ENCODE measurements around the gene CYP2A13. TPM values are rescaled to one million over a fixed set of nuclear protein-coding genes. Genes with fewer than 3 reads are reported as not detected.
"Not testable (repeated sequence)": the region's sequence is repeated elsewhere in the genome, so short reads cannot be mapped to it uniquely, and the experiment has no call there.

Gene CYP2A13, protein sequence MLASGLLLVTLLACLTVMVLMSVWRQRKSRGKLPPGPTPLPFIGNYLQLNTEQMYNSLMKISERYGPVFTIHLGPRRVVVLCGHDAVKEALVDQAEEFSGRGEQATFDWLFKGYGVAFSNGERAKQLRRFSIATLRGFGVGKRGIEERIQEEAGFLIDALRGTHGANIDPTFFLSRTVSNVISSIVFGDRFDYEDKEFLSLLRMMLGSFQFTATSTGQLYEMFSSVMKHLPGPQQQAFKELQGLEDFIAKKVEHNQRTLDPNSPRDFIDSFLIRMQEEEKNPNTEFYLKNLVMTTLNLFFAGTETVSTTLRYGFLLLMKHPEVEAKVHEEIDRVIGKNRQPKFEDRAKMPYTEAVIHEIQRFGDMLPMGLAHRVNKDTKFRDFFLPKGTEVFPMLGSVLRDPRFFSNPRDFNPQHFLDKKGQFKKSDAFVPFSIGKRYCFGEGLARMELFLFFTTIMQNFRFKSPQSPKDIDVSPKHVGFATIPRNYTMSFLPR
- not detected in 2 replicates for total RNA-seq (2014; rRNA removed; shearing (Covaris generic))
- polyA plus RNA-seq (2014; cell fraction: nucleus; rRNA removed) = not detected in 2 replicates

GRCh38 chr19:41088151-41088550 is at the start of gene CYP2A13:
CYP2A13 (plus strand) TSS chr19:41088451; CDS start chr19:41088472, 21 bp downstream.
- DNase-seq (ENCODE audit: extremely low read depth, low read depth) = no peak

DNA sequence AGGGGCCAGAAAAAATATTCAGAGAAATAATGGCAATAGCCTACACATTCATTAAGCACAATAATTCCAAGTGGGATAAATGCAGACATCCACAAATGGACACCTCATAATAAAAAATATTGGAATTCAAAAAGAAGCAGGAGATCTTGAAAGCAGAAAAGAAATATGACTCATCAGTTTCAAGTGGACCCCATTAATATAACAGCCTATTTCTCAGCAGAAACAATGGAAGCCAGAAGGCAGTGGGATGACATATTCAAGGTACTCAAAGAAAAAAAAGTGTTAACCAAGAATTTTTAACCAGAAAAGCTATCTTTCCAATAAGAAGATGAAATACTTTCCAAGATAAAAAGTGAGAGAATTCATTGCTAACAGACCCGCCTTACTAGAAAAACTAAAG is 48.4 kb upstream of the CYP2A13 start:
- no peak for DNase-seq (ENCODE audit: extremely low read depth, low read depth)

GRCh38 chr19:41045095-41045494 is 43.2 kb upstream of the CYP2A13 start:
- not testable (repeated sequence) for DNase-seq (ENCODE audit: extremely low read depth, low read depth)

DNA sequence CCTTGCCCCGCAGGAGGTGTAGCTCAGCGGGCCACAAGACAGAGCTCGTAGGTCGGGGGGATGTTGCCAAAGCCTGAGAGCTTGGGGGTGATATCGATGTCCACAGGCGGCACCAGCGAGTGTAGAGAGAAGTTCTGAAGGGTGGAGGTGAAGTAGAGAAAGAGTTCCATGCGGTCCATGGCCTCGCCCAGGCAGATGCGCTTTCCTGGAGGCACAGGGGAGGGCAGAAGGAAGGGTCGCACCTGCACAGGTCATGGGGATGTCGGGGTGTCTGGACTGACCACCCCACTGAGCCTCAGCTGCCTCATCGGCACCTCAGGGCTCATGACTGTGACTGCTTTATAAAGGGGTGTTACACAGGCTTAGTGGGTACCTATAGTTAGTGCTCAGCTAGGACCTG is 37.8 kb upstream of the CYP2A13 start:
- no peak for DNase-seq (ENCODE audit: extremely low read depth, low read depth)

- not testable (repeated sequence) for DNase-seq (ENCODE audit: extremely low read depth, low read depth)
Measured at GRCh38 chr19:41052162-41052561, 36.1 kb upstream of the CYP2A13 start.

GRCh38 chr19:41053331-41053730 is 34.9 kb upstream of the CYP2A13 start:
- not testable (repeated sequence) for DNase-seq (ENCODE audit: extremely low read depth, low read depth)

DNA sequence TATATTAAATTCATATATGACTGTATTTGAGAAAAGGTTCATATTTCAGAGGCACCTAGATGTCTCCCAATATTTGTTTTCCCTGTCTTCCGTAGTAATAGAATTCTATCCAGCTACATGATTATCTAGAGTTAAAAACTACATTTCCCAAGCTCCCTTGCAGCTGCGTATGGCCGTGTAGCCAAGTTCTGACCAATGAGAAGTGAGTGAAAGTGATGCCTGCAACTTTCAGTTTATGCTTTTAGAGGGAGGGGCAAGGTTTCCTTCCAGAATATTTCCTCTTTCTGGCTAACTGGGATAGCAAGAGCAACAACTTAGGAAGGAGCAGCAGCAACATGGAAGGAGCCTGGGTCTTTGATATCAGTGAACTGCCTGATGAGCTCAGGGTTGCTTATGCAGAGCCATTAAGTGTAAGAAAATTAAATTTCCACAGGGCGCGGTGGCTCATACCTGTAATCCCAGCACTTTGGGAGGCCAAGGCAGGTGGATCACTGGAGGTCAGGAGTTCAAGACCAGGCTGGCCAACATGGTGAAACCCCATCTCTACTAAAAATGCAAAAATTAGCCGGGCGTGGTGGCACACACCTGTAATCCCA is 23.2 kb upstream of the CYP2A13 start:
- DNase-seq (ENCODE audit: extremely low read depth, low read depth) = peak; percentile 0

DNA sequence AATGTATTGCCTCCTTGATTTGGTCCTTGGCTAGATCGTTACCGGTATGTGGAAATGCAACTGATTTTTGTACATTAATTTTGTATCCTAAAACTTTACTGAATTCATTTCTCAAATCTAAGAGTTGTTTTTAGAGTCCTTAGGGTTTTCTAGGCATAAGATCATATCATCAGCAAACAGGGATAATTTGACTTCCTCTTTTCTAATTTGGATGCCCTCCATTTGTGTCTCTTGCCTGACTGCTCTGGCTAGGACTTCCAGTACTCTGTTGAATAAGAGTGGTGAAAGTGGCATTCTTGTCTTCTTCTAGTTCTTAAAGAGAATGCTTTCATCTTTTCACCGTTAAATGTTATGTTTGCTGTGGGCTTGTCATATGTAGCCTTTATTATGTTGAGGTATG is 12.0 kb upstream of the CYP2A13 start:
- DNase-seq (ENCODE audit: extremely low read depth, low read depth) = no peak

- DNase-seq (ENCODE audit: extremely low read depth, low read depth) = no peak
Measured at GRCh38 chr19:41083516-41083915, 4.7 kb upstream of the CYP2A13 start.

- no peak for DNase-seq (ENCODE audit: extremely low read depth, low read depth)
Measured at GRCh38 chr19:41085748-41086415, 2.4 kb upstream of the CYP2A13 start.

DNA sequence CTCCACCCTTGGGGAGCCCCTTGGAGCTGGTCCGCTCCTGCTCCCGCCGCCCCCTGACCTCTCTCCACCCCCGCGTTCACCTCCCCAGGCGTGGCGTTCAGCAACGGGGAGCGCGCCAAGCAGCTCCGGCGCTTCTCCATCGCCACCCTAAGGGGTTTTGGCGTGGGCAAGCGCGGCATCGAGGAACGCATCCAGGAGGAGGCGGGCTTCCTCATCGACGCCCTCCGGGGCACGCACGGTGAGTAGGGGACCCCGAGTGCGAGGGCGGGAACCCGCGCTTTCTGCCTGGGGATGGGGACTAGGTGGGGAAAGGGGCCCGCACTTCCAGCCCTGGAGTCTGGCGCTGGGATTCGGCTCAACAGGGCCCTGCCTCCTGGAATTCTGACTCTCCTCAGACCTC is 1.7 kb downstream of the CYP2A13 start:
- no peak for DNase-seq (ENCODE audit: extremely low read depth, low read depth)

DNA sequence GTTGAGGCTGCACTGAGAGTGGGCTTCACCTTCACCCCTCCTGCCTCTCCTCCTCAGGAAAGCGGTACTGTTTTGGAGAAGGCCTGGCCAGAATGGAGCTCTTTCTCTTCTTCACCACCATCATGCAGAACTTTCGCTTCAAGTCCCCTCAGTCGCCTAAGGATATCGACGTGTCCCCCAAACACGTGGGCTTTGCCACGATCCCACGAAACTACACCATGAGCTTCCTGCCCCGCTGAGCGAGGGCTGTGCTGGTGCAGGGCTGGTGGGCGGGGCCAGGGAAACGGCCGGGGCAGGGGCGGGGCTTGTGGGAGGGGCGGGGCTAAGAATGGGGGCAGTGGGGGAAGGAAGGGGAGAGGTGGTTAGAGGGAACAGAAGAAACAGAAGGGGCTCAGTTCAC is 7.5 kb downstream of the CYP2A13 start:
- no peak for DNase-seq (ENCODE audit: extremely low read depth, low read depth)

- no peak for DNase-seq (ENCODE audit: extremely low read depth, low read depth)
Measured at GRCh38 chr19:41096353-41096752, 8.1 kb downstream of the CYP2A13 start.

DNA sequence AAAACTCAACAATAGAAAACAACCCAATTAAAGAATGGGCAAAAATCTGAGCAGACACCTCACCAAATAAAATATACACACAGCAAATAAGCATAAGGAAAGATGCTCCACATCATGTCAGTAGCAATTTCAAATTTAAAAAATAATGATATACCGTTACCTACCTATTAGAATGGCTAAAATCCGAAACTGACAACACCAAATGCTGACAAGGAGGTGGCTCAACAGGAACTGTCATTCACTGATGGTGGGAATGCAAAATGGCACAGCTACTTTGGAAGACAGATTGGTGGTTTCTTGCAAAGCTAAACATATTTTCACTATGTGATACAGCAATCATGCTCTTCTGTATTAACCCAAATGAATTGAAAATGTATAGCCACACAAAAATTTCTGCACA is 9.1 kb downstream of the CYP2A13 start:
- no peak for DNase-seq (ENCODE audit: extremely low read depth, low read depth)

DNA sequence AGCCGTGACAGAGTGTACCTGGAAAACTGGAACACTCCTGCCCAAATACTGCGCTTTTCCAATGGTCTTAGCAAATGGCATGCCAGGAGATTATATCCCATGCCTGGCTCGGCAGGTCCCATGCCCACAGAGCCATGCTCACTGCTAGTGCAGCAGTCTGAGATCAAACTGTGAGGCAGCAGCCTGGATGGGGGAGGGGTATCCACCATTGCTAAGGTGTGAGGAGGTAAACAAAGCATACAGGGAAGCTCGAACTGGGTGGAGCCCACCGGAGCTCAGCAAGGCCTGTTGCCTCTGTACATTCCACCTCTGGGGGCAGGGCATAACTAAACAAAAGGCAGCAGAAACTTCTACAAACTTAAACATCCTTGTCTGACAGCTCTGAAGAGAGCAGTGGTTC is 10.5 kb downstream of the CYP2A13 start:
- no peak for DNase-seq (ENCODE audit: extremely low read depth, low read depth)

- not testable (repeated sequence) for DNase-seq (ENCODE audit: extremely low read depth, low read depth)
Measured at GRCh38 chr19:41102210-41102609, 14.0 kb downstream of the CYP2A13 start.

- no peak for DNase-seq (ENCODE audit: extremely low read depth, low read depth)
Measured at GRCh38 chr19:41106177-41106576, 17.9 kb downstream of the CYP2A13 start.

GRCh38 chr19:41111296-41111695 is 23.0 kb downstream of the CYP2A13 start:
- no peak for DNase-seq (ENCODE audit: extremely low read depth, low read depth)

- no peak for DNase-seq (ENCODE audit: extremely low read depth, low read depth)
Measured at GRCh38 chr19:41111750-41112295, 23.6 kb downstream of the CYP2A13 start.

- DNase-seq (ENCODE audit: extremely low read depth, low read depth) = no peak
Measured at GRCh38 chr19:41112728-41113290, 24.6 kb downstream of the CYP2A13 start.

- DNase-seq (ENCODE audit: extremely low read depth, low read depth) = no peak
Measured at GRCh38 chr19:41114132-41114531, 25.9 kb downstream of the CYP2A13 start, which contains the start of gene CYP2F1. CYP2F1 (plus strand) TSS chr19:41114432; CDS start chr19:41116189, 1,757 bp downstream.

Measured in NCI-H460 (cell line).